ENCODE measurements around the gene LENG9. TPM values are rescaled to one million over a fixed set of nuclear protein-coding genes. Genes with fewer than 3 reads are reported as not detected.

The LENG9 gene
- total and polyA plus RNA-seq, 2 of the 13 experiments (the other 11 are each of a cell fraction or from before 2014, with no cell fraction given), result 0.75 to 2.9 TPM

DNA sequence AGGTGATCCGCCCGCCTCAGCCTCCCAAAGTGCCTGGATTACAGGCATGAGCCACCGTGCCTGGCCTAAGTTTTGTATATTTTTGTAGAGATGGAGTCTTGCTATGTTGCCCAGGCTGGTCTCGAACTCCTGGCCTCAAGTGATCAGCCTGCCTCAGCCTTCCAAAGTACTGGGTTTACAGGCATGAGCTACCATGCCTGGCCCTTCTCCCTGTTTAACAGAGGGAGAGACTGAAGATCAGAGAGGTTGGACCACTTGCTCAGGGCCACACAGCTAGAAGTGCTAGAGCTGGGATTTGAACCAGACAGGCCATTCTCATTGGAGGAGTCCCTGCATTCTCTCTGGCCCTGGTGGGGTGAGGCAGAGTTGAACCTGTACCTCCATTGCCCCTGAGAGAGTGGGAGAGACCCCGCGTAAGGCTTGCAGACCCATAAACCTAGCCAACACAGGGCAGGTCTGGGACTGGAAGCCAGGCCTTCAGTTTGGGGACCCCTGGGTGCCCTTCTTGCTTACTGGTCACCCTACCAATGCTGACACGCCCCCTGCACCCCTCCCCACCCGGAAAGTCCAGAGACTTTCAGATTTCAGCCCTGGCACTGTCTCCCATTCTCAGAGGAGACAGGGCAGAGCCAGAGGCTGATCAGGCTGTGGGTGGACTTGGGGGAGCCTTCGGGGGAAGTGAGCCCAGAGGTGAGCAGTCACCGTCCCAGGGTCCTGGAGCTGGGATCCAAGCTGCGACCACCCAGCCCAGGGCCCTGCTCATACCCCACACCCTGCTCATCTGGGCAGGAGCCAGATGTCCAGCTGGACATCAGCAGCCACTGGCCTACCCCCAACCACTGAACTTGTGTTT is 35.0 kb downstream of the LENG9 start (continued):
- TF ChIP-seq SNAPC4 (CRISPR knock-in tag; IDR thresholded peaks at IDR 0.05) (no peak), ZFY (CRISPR knock-in tag; IDR thresholded peaks at IDR 0.05) (no peak), ZNF629 (CRISPR knock-in tag; conservative IDR thresholded peaks at IDR 0.05) (no peak), ZNF33A (CRISPR knock-in tag; IDR thresholded peaks at IDR 0.05; ENCODE audit: borderline replicate concordance) (no peak), ZNF263 (CRISPR knock-in tag; IDR thresholded peaks at IDR 0.05) (no peak), MTA3 (CRISPR knock-in tag; IDR thresholded peaks at IDR 0.05) (no peak), ZNF800 (CRISPR knock-in tag; IDR thresholded peaks at IDR 0.05) (no peak), ZBTB3 (CRISPR knock-in tag; IDR thresholded peaks at IDR 0.05; ENCODE audit: borderline replicate concordance, low read depth) (no peak), NFYB (CRISPR knock-in tag; IDR thresholded peaks at IDR 0.05) (no peak), ZSCAN29 (CRISPR knock-in tag; conservative IDR thresholded peaks at IDR 0.05) (no peak), ZMYM3 (CRISPR knock-in tag; IDR thresholded peaks at IDR 0.05) (peak; percentile 69), BCL6 (CRISPR knock-in tag; IDR thresholded peaks at IDR 0.05) (no peak), MYNN (CRISPR knock-in tag; IDR thresholded peaks at IDR 0.05; ENCODE audit: low read depth) (no peak), ASH2L (IDR thresholded peaks at IDR 0.05; ENCODE audit: insufficient read length, low read depth, low read length) (no peak), KAT7 (CRISPR knock-in tag; IDR thresholded peaks at IDR 0.05; ENCODE audit: borderline replicate concordance) (no peak), SOX6 (IDR thresholded peaks at IDR 0.05) (no peak), SOX6 (CRISPR knock-in tag; IDR thresholded peaks at IDR 0.05) (no peak), ZNF768 (CRISPR knock-in tag; IDR thresholded peaks at IDR 0.05) (peak; percentile 97), PRPF4 (IDR thresholded peaks at IDR 0.05; ENCODE audit: low read depth, low read length, poor library complexity, severe bottlenecking) (no peak), SNAPC2 (CRISPR knock-in tag; IDR thresholded peaks at IDR 0.05) (no peak), PITX1 (CRISPR knock-in tag; IDR thresholded peaks at IDR 0.05) (no peak)

Measured in HepG2 (cell line).